ENCODE data around the gene CEBPZ.
A peak's percentile ranks its signal among the peaks of the same experiment; 100 is the strongest.
"Not testable (repeated sequence)": the region's sequence is repeated elsewhere in the genome, so short reads cannot be mapped to it uniquely, and the experiment has no call there.

The CEBPZ gene

GRCh38 chr2:37231241-37232130 is at the start of gene CEBPZ, which contains the start of gene NDUFAF7:
CEBPZ (minus strand) TSS chr2:37231596; CDS start chr2:37231567, 29 bp downstream.
NDUFAF7 (plus strand) TSS chr2:37231658; CDS start chr2:37231706, 48 bp downstream.
- peak; percentile 95 for DNase-seq

GRCh38 chr2:37276291-37276690 is 44.9 kb upstream of the CEBPZ start:
- DNase-seq, result no peak

- no peak for DNase-seq
These were observed 43.1 kb upstream of the CEBPZ start for GRCh38 chr2:37274359-37274965.

GRCh38 chr2:37271376-37272067 is 40.1 kb upstream of the CEBPZ start:
- no peak for DNase-seq

GRCh38 chr2:37268111-37268510 is 36.7 kb upstream of the CEBPZ start:
- no peak for DNase-seq

GRCh38 chr2:37267685-37268084 is 36.3 kb upstream of the CEBPZ start:
- DNase-seq, result no peak

GRCh38 chr2:37263839-37264238 is 32.4 kb upstream of the CEBPZ start:
- no peak for DNase-seq

- no peak for DNase-seq
These were observed 31.1 kb upstream of the CEBPZ start for GRCh38 chr2:37262522-37262921.

- DNase-seq, result no peak
These were observed 19.7 kb upstream of the CEBPZ start for GRCh38 chr2:37250869-37251740.

- DNase-seq, result no peak
These were observed 14.8 kb upstream of the CEBPZ start for GRCh38 chr2:37246205-37246604.

- DNase-seq, result no peak
These were observed 13.4 kb upstream of the CEBPZ start for GRCh38 chr2:37244755-37245154.

- peak; percentile 63 for DNase-seq
These were observed 12.6 kb upstream of the CEBPZ start for GRCh38 chr2:37244017-37244416.

- DNase-seq, result peak; percentile 14
These were observed 12.0 kb upstream of the CEBPZ start for GRCh38 chr2:37243435-37243834.

GRCh38 chr2:37232131-37232933 is 936 bp upstream of the CEBPZ start:
- DNase-seq, result peak; percentile 16

- DNase-seq, result no peak
These were observed 815 bp downstream of the CEBPZ start for GRCh38 chr2:37230581-37230980.

- no peak for DNase-seq
These were observed 2.6 kb downstream of the CEBPZ start for GRCh38 chr2:37228788-37229187.

GRCh38 chr2:37226863-37227262 is 4.5 kb downstream of the CEBPZ start:
- DNase-seq, result no peak

- not testable (repeated sequence) for DNase-seq
These were observed 6.3 kb downstream of the CEBPZ start for GRCh38 chr2:37225129-37225528.

GRCh38 chr2:37224063-37224462 is 7.3 kb downstream of the CEBPZ start:
- no peak for DNase-seq

GRCh38 chr2:37223131-37223530 is 8.3 kb downstream of the CEBPZ start:
- no peak for DNase-seq

GRCh38 chr2:37219046-37219445 is 12.3 kb downstream of the CEBPZ start:
- DNase-seq, result no peak

- DNase-seq, result no peak
These were observed 16.1 kb downstream of the CEBPZ start for GRCh38 chr2:37215250-37215649.

All from activated CD4-positive, alpha-beta T cell treated with anti-CD3 and anti-CD28 coated beads, Interleukin-10, Interleukin-2, amounts not matched to agents 100 ng/mL and 50 ng/mL, durations not matched to agents 16 hours and 8 hours (primary cell).